Pancreas (tissue), 10 donors: ENCODE measurements around the gene FUT9. TPM values are rescaled to one million over a fixed set of nuclear protein-coding genes. Genes with fewer than 3 reads are reported as not detected.

Experiments
- ATAC-seq, 4 donors: fragments of 200-7000 bp; cut with Tn5 transposase; one replicate each; pipeline versions ENCODE4 v1.8.0 to v1.9.1; 2020; ENCODE audit warnings: mild to moderate bottlenecking in 4 of 4, moderate library complexity in 4 of 4
- DNase-seq, 6 donors: peaks; one replicate each; pipeline ENCODE4 v3.0.0-alpha.2; 2020
- FAIRE-seq: peaks from 2 replicates; lab custom pipeline; 2012; peaks lifted over from hg19 to GRCh38; lab: Jason Lieb, UNC
- H3K27ac ChIP-seq, 4 donors: fragments of 200-600 bp; sonication (generic); 1 replicate in 3 of 4; 2 replicates in 1 of 4; pipeline versions ENCODE4 v1.5.0 to v1.8.0; 2020
- H3K27me3 ChIP-seq, 4 donors: fragments of 200-600 bp; one replicate each; pipeline ENCODE4 v1.8.0; 2021
- H3K36me3 ChIP-seq, 3 donors: fragments of 200-600 bp; sonication (generic) in 1 of 3; one replicate each; pipeline versions ENCODE4 v1.5.0 to v1.8.0; 2020 to 2021
- H3K4me1 ChIP-seq, 3 donors: fragments of 200-600 bp; one replicate each; pipeline ENCODE4 v1.8.0; 2021
- H3K4me3 ChIP-seq, 4 donors: fragments of 200-600 bp; sonication (generic) in 2 of 4; one replicate each; pipeline versions ENCODE4 v1.5.0 to v1.8.0; 2020 to 2021
- H3K9me3 ChIP-seq, 4 donors: fragments of 200-600 bp; one replicate each; pipeline ENCODE4 v1.8.0; 2021
- WGBS, 2 donors: extraction: QIAGEN DNeasy Blood & Tissue Kit; methylation state at CpG; one replicate each; pipeline ENCODE4 v1.1.7; 2013; 5-methylcytosine and 5-hydroxymethylcytosine counted together
- intact Hi-C, 3 donors: fragments of 100-400 bp; cut with DNase I; formaldehyde crosslinking; loops; one replicate each; pipeline versions ENCODE4 v1.11.1 to v1.14.2; 2022
- polyA plus RNA-seq, 2 donors: library from polyadenylated mRNA; stranded (reverse); fragments of 200-250 nt; gene quantifications; one replicate each; pipeline ENCODE4 v1.2.3, GENCODE V29; 2013
- total RNA-seq, 6 donors: library from RNA; stranded (reverse); fragmentation: NEBNext Ultra II Directional in 4 of 6; extraction: Animal tissue kit (Norgen Biotek cat#: 25700) in 4 of 6; gene quantifications; one replicate each; pipeline versions ENCODE4 v1.2.1 to v1.2.4, GENCODE V29; 2021 to 2023
- TF ChIP-seq, protein P1 (sequence below), 4 donors: fragments of 200-600 bp; sonication (generic) in 3 of 4; IDR thresholded peaks; one replicate each; pipeline versions ENCODE4 v1.5.0 to v1.8.0; 2021; ENCODE audit warnings: antibody characterized with exemption in 4 of 4
- donor health status: healthy with polysubstance abuse.
- donor health status: DM: no; HTN: no; CAD: no; lungs with moderate emphysema.
- donor health status: DM: no; HTN: no; CAD: no.
- donor health status: control.
- donor health status: control.
- donor health status: Bipolar disorder and iron deficiency.
- donor health status: DM: yes; HTN: yes; CAD: no.
- donor health status: DM: no; HTN: no; CAD: no.
- donor health status: DM: no; HTN: no; CAD: no.
- donor health status: DM: yes; HTN: yes; CAD: no.

FUT9 gene
- total and polyA plus RNA-seq, 8 donors: 0.12 to 3.5 (median 1.2) TPM

DNA sequence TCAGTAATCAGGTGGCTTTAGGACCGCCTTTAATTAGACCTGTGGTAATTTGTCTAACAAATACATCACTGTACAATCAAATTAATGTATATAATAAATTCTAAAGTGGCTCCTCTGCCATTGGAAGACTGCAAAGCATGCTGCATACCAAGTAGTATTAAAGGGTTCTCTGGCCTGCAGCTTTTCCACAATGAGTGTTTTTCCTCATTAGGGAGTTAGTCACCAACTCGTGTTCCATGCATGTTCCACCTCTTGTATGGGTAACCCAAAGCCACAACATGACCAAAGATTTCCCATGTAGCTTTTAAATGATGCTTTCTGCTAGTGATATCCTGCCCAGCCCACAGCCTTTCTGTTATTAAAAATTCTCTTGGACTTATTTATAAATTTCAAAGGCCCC is 218.7 kb downstream of the FUT9 start:
- no peak overlapping the region for H3K27ac ChIP-seq
- no peak for ATAC-seq
- TF ChIP-seq, protein P1, sequence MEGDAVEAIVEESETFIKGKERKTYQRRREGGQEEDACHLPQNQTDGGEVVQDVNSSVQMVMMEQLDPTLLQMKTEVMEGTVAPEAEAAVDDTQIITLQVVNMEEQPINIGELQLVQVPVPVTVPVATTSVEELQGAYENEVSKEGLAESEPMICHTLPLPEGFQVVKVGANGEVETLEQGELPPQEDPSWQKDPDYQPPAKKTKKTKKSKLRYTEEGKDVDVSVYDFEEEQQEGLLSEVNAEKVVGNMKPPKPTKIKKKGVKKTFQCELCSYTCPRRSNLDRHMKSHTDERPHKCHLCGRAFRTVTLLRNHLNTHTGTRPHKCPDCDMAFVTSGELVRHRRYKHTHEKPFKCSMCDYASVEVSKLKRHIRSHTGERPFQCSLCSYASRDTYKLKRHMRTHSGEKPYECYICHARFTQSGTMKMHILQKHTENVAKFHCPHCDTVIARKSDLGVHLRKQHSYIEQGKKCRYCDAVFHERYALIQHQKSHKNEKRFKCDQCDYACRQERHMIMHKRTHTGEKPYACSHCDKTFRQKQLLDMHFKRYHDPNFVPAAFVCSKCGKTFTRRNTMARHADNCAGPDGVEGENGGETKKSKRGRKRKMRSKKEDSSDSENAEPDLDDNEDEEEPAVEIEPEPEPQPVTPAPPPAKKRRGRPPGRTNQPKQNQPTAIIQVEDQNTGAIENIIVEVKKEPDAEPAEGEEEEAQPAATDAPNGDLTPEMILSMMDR (IDR thresholded peaks at IDR 0.05): no peak
- no peak for FAIRE-seq
- no peaks in the 10 kb centered on the region for H3K9me3 ChIP-seq
- intact Hi-C loops: no loop called here
- no peak overlapping the region for H3K4me3 ChIP-seq
- no peaks in the 10 kb centered on the region for H3K27me3 ChIP-seq
- H3K4me1 ChIP-seq: no peaks in the 10 kb centered on the region
- WGBS, 2 donors: 61 to 83% methylated on average over 2 of the region's 2 CpGs
- DNase-seq: no peak
- H3K36me3 ChIP-seq: no peaks in the 10 kb centered on the region

DNA sequence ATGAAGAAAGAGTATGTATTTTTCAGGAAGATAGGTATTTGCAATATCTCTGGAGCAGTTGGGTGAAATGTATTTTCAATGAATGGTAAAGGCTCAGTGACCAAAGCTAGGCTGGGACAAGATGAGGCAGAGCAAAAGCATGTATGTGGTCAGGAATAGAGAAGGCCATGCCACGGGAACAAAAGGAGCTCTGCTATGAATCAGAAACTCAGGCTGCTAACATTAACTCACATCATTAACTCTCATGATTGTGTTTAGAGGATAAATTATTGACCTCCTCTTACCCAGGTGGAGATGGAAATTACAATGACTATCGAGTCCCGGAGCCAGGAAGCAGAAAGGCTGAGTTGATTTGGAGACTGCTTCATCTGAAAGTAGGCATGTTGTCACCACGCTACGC is 220.2 kb downstream of the FUT9 start:
- no peak overlapping the region for H3K27ac ChIP-seq
- no peaks in the 10 kb centered on the region for H3K9me3 ChIP-seq
- DNase-seq (no peak), FAIRE-seq (no peak), ATAC-seq (no peak)
- TF ChIP-seq, protein P1 (IDR thresholded peaks at IDR 0.05): no peak
- WGBS, 2 donors: 76 to 79% methylated on average over 5 of the region's 5 CpGs
- no peaks in the 10 kb centered on the region for H3K4me1 ChIP-seq
- no peaks in the 10 kb centered on the region for H3K36me3 ChIP-seq
- H3K4me3 ChIP-seq: no peak overlapping the region
- intact Hi-C loops: no loop called here
- no peaks in the 10 kb centered on the region for H3K27me3 ChIP-seq

DNA sequence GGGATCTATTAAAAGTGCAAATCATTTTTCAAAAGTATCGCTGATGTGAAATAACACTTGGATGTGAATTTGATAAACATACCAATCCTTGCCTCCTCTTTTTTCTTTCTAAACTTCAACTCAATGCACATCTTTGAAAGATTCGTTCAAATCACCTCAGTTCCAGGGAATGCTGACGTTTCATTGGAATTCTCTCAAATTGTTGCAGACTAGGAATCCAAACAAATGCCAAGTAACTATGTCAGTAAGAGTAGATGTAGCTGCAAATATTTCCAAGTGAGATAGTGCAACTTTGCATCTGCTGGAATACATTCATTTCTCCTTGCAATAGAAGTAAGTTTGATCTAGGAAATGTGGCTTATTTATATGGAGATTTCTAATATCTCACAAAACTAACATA is 220.7 kb downstream of the FUT9 start:
- DNase-seq: no peak
- H3K9me3 ChIP-seq: no peaks in the 10 kb centered on the region
- no peak for ATAC-seq
- no peak overlapping the region for H3K27ac ChIP-seq
- FAIRE-seq: no peak
- TF ChIP-seq, protein P1 (IDR thresholded peaks at IDR 0.05): no peak
- H3K4me3 ChIP-seq: no peak overlapping the region
- WGBS, 2 donors: 42 to 46% methylated on average over 3 of the region's 3 CpGs
- intact Hi-C loops: no loop called here
- no peaks in the 10 kb centered on the region for H3K4me1 ChIP-seq
- H3K36me3 ChIP-seq: no peaks in the 10 kb centered on the region
- no peaks in the 10 kb centered on the region for H3K27me3 ChIP-seq

DNA sequence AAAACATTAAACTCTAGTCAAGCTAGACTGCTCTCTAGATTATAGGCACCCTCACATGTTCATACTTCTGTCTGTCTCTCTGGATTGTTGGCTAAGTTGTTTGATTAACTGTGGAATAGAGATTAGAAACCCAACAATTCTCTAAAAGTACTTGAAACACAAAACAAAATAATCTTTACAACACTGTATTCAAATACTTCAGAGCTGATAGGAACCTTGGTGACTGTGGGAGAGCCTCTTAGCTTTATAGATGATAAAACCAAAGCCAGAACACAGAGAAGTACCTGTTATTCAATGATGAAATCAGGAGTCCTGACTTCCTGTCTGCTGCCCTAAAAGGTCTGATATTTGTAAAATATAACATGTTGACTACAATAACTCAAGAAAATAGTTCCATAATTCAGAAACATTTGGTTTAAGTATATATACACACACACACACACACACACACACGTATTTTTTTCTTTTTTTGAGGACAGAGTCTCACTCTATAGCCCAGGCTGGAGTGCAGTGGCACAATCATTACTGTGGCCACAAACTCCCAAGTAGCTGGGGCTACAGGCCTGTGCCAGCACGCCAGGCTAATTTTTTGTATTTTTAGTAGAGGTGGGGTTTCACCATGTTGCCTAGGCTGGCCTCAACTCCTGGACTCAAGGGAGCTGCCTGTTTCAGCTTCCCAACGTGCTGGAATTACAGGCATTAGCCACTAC is 222.0 kb downstream of the FUT9 start:
- no peak overlapping the region for H3K4me3 ChIP-seq
- ATAC-seq: no peak
- no peaks in the 10 kb centered on the region for H3K36me3 ChIP-seq
- H3K4me1 ChIP-seq: no peaks in the 10 kb centered on the region
- no peak for FAIRE-seq
- H3K9me3 ChIP-seq: no peaks in the 10 kb centered on the region
- no peaks in the 10 kb centered on the region for H3K27me3 ChIP-seq
- WGBS, 2 donors: 52 to 71% methylated on average over 3 of the region's 3 CpGs
- H3K27ac ChIP-seq: no peak overlapping the region
- TF ChIP-seq, protein P1 (IDR thresholded peaks at IDR 0.05): no peak
- intact Hi-C loops: no loop called here
- no peak for DNase-seq

DNA sequence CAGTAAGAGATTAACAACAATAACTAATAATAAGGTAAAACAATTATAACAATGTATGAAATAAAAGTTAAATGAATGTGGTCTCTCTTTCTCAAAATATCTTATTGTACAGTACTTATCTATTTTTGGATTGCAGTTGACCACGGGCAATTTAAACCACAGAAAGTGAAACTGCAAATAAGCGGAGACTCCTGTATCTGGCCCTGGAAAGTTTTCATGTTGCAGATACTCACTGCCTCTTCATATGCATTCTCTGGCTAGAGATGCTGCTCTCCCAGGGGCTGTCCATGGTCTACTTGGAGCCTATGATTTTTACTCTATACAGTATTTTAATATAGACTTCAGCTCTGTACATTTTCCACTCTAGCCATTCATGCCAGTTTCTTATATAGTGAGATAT is 230.8 kb downstream of the FUT9 start:
- intact Hi-C loops: no loop called here
- DNase-seq (no peak), ATAC-seq (no peak), FAIRE-seq (no peak)
- Histone ChIP-seq H3K4me3 (no peak overlapping the region), H3K27ac (no peak overlapping the region), H3K36me3 (no peaks in the 10 kb centered on the region), H3K4me1 (no peaks in the 10 kb centered on the region), H3K27me3 (no peaks in the 10 kb centered on the region), H3K9me3 (no peaks in the 10 kb centered on the region)
- 66 to 77% methylated on average over 2 of the region's 2 CpGs for WGBS, 2 donors
- TF ChIP-seq, protein P1 (IDR thresholded peaks at IDR 0.05): no peak
